Liver (tissue), 9 donors: ENCODE results near the gene TRNAU1AP. TPM values are rescaled to one million over a fixed set of nuclear protein-coding genes. Genes with fewer than 3 reads are reported as not detected.

Experiments used
- DNase-seq: peaks from one replicate; pipeline ENCODE4 v3.0.0-alpha.2; 2017; ENCODE audit warnings: low spot score
- H3K27ac ChIP-seq, 2 donors: one replicate each; pipeline ENCODE4 v1.7.0; 2013; ENCODE audit warnings: inconsistent platforms in 2 of 2, low read length in 2 of 2, control low read depth in 1 of 2, low read depth in 1 of 2, mild to moderate bottlenecking in 1 of 2
- H3K27me3 ChIP-seq, 4 donors: one replicate each; pipeline versions ENCODE4 v1.6.1 to v1.7.0; 2013; ENCODE audit warnings: low read length in 3 of 4, inconsistent platforms in 1 of 4, mild to moderate bottlenecking in 1 of 4, moderate library complexity in 1 of 4; ENCODE audit not compliant: control insufficient read depth in 4 of 4, insufficient read depth in 4 of 4
- H3K36me3 ChIP-seq, 4 donors: one replicate each; pipeline versions ENCODE4 v1.6.1 to v1.7.0; 2013; ENCODE audit warnings: low read length in 3 of 4, mild to moderate bottlenecking in 3 of 4, low read depth in 1 of 4, moderate library complexity in 1 of 4; ENCODE audit not compliant: control insufficient read depth in 4 of 4, insufficient read depth in 3 of 4
- H3K4me1 ChIP-seq, 4 donors: one replicate each; pipeline versions ENCODE4 v1.6.1 to v1.7.0; 2013; ENCODE audit warnings: low read length in 3 of 4, mild to moderate bottlenecking in 3 of 4, moderate library complexity in 1 of 4; ENCODE audit not compliant: control insufficient read depth in 4 of 4, insufficient read depth in 4 of 4
- H3K4me3 ChIP-seq, 3 donors: one replicate each; pipeline versions ENCODE4 v1.6.1 to v1.7.0; 2013; ENCODE audit warnings: low read length in 3 of 3, control low read depth in 1 of 3, low read depth in 1 of 3, mild to moderate bottlenecking in 1 of 3
- H3K9ac ChIP-seq, 2 donors: one replicate each; pipeline ENCODE4 v1.7.0; 2013; ENCODE audit warnings: low read length in 2 of 2, mild to moderate bottlenecking in 2 of 2, moderate library complexity in 2 of 2, control low read depth in 1 of 2, low read depth in 1 of 2
- H3K9me3 ChIP-seq, 4 donors: one replicate each; pipeline versions ENCODE4 v1.6.1 to v1.7.0; 2013; ENCODE audit warnings: low read length in 3 of 4; ENCODE audit not compliant: control insufficient read depth in 4 of 4
- ATF3 ChIP-seq: IDR thresholded peaks from 2 replicates; pipeline ENCODE4 v1.6.1; 2016; ENCODE audit warnings: antibody characterized with exemption
- CTCF ChIP-seq: fragments of 150-350 bp; IDR thresholded peaks from 2 replicates; pipeline ENCODE4 v1.5.1; 2017; ENCODE audit warnings: improper control_type of control experiment, low read depth, low read length; ENCODE audit not compliant: missing input control
- EGR1 ChIP-seq, 2 donors: IDR thresholded peaks; 2 replicates each; pipeline ENCODE4 v1.6.1; 2016 to 2018; ENCODE audit warnings: antibody characterized with exemption in 2 of 2, low read depth in 2 of 2
- FOXA1 ChIP-seq: IDR thresholded peaks from 2 replicates; pipeline ENCODE4 v1.6.1; 2016; ENCODE audit warnings: antibody characterized with exemption
- FOXA2 ChIP-seq: IDR thresholded peaks from 2 replicates; pipeline ENCODE4 v1.6.1; 2016; ENCODE audit warnings: antibody characterized with exemption
- GABPA ChIP-seq, 2 donors: IDR thresholded peaks in 1 of 2; conservative IDR thresholded peaks in 1 of 2; 2 replicates each; pipeline ENCODE4 v1.6.1; 2016; ENCODE audit warnings: antibody characterized with exemption in 2 of 2, mild to moderate bottlenecking in 1 of 2, moderate library complexity in 1 of 2
- HNF4A ChIP-seq, 2 donors: conservative IDR thresholded peaks; 2 replicates each; pipeline ENCODE4 v1.6.1; 2016; ENCODE audit warnings: antibody characterized with exemption in 2 of 2, mild to moderate bottlenecking in 2 of 2
- HNF4G ChIP-seq: IDR thresholded peaks from 2 replicates; pipeline ENCODE4 v1.6.1; 2016; ENCODE audit warnings: antibody characterized with exemption
- JUND ChIP-seq, 2 donors: IDR thresholded peaks; 2 replicates each; pipeline ENCODE4 v1.6.1; 2016; ENCODE audit warnings: antibody characterized with exemption in 2 of 2
- MAX ChIP-seq: IDR thresholded peaks from 2 replicates; pipeline ENCODE4 v1.6.1; 2016; ENCODE audit warnings: antibody characterized with exemption
- NR2F2 ChIP-seq: IDR thresholded peaks from 2 replicates; pipeline ENCODE4 v1.6.1; 2016; ENCODE audit warnings: antibody characterized with exemption
- RAD21 ChIP-seq, 2 donors: IDR thresholded peaks; 2 replicates each; pipeline ENCODE4 v1.6.1; 2016; ENCODE audit warnings: antibody characterized with exemption in 2 of 2, mild to moderate bottlenecking in 2 of 2
- REST ChIP-seq: IDR thresholded peaks from 2 replicates; pipeline ENCODE4 v1.6.1; 2016; ENCODE audit warnings: antibody characterized with exemption, mild to moderate bottlenecking
- RXRA ChIP-seq, 2 donors: IDR thresholded peaks; 2 replicates each; pipeline ENCODE4 v1.6.1; 2017 to 2018; ENCODE audit warnings: antibody characterized with exemption in 2 of 2, mild to moderate bottlenecking in 1 of 2
- SP1 ChIP-seq: IDR thresholded peaks from 2 replicates; pipeline ENCODE4 v1.6.1; 2018; ENCODE audit warnings: antibody characterized with exemption, mild to moderate bottlenecking
- TAF1 ChIP-seq: conservative IDR thresholded peaks from 2 replicates; pipeline ENCODE4 v1.6.1; 2016; ENCODE audit warnings: antibody characterized with exemption, mild to moderate bottlenecking
- YY1 ChIP-seq: IDR thresholded peaks from 2 replicates; pipeline ENCODE4 v1.6.1; 2016; ENCODE audit warnings: antibody characterized with exemption, mild to moderate bottlenecking
- ZBTB33 ChIP-seq: IDR thresholded peaks from 2 replicates; pipeline ENCODE4 v1.6.1; 2016; ENCODE audit warnings: antibody characterized with exemption
- WGBS: extraction: QIAGEN DNeasy Blood & Tissue Kit; methylation state at CpG from one replicate; pipeline ENCODE4 v1.1.7; 2013; 5-methylcytosine and 5-hydroxymethylcytosine counted together
- polyA plus RNA-seq, 2 donors: library from polyadenylated mRNA; stranded (reverse) in 1 of 2; unstranded in 1 of 2; fragments of 200-250 nt in 1 of 2; fragments of >200 nt in 1 of 2; fragmentation: Nextera tagmentation in 1 of 2; extraction: Ambion mirVana in 1 of 2; gene quantifications; one replicate each; pipeline versions ENCODE4 v1.2.1 to v1.2.3, GENCODE V29; 2013 to 2015
- total RNA-seq, 2 donors: library from RNA; depleted of rRNA; stranded (reverse); fragments of >200 nt; gene quantifications; one replicate each; pipeline ENCODE4 v1.2.3, GENCODE V29; 2014
- donor health status: healthy.
- donor health status: healthy.
- donor health status: healthy.
- donor health status: healthy.
- donor health status: healthy.

TRNAU1AP gene
- total and polyA plus RNA-seq, 4 donors, result 5.6 to 12.0 (median 8.8) TPM

- TF ChIP-seq JUND (IDR thresholded peaks at IDR 0.05) (no peak), GABPA (IDR thresholded peaks at IDR 0.05 in 1 of 2, conservative IDR thresholded peaks at IDR 0.05 in 1 of 2) (no peak), FOXA1 (no peak), ZBTB33 (no peak)
These were observed 11.4 kb downstream of the TRNAU1AP start (continued) for GRCh38 chr1:28564310-28564709.

- H3K4me1 ChIP-seq, result no peaks in the 10 kb centered on the region
- WGBS, result 98% methylated on average over 7 of the region's 7 CpGs
- peaks cover 20 to 47% (median 31%) of the 10 kb centered on the region in 4 donors for H3K36me3 ChIP-seq
- DNase-seq, result no peak
- no peak overlapping the region for H3K4me3 ChIP-seq
- H3K27me3 ChIP-seq, result no peaks in the 10 kb centered on the region
- TF ChIP-seq MAX, result no peak
- no peak for TF ChIP-seq ATF3
- TF ChIP-seq TAF1, result no peak
- TF ChIP-seq NR2F2, result no peak
- no peak for TF ChIP-seq FOXA1
- no peak for TF ChIP-seq HNF4G
- no peak for TF ChIP-seq FOXA2
- no peak for TF ChIP-seq YY1
- no peak for TF ChIP-seq RXRA (IDR thresholded peaks at IDR 0.05)
- TF ChIP-seq GABPA (IDR thresholded peaks at IDR 0.05 in 1 of 2, conservative IDR thresholded peaks at IDR 0.05 in 1 of 2), result no peak
- no peak for TF ChIP-seq RAD21 (IDR thresholded peaks at IDR 0.05)
- no peak for TF ChIP-seq CTCF
- no peak for TF ChIP-seq JUND (IDR thresholded peaks at IDR 0.05)
- TF ChIP-seq ZBTB33, result no peak
- TF ChIP-seq REST, result no peak
- no peak for TF ChIP-seq HNF4A (conservative IDR thresholded peaks at IDR 0.05)
- TF ChIP-seq EGR1 (IDR thresholded peaks at IDR 0.05; ENCODE audit: low read depth in 2 of 2), result no peak
- TF ChIP-seq SP1, result no peak
- H3K9ac ChIP-seq, result no peak overlapping the region
- no peaks in the 10 kb centered on the region for H3K9me3 ChIP-seq
- no peak overlapping the region for H3K27ac ChIP-seq
These were observed 12.2 kb downstream of the TRNAU1AP start for GRCh38 chr1:28565040-28565439.
